Stimulated activated CD8-positive, alpha-beta memory T cell treated with anti-CD3 and anti-CD28 coated beads, Interleukin-7, amount 100 ng/mL, for 4 hours (primary cell): ENCODE results near the gene OAT.
"Not testable (repeated sequence)": the region's sequence is repeated elsewhere in the genome, so short reads cannot be mapped to it uniquely, and the experiment has no call there.

ENCODE experiments used
- DNase-seq, 2 donors: peaks; one replicate each; pipeline ENCODE4 v3.0.0-alpha.2; 2020; ENCODE audit warnings: low read depth in 2 of 2

OAT gene

GRCh38 chr10:124378881-124379471, 39.7 kb downstream of the OAT start:
- no peak for DNase-seq

- no peak for DNase-seq
Observed at GRCh38 chr10:124378271-124378670, 40.5 kb downstream of the OAT start.

- no peak for DNase-seq
Observed at GRCh38 chr10:124377101-124377500, 41.6 kb downstream of the OAT start.

- DNase-seq: no peak
Observed at GRCh38 chr10:124376411-124376810, 42.3 kb downstream of the OAT start.

GRCh38 chr10:124375691-124376090, 43.0 kb downstream of the OAT start:
- DNase-seq: no peak

GRCh38 chr10:124375353-124375614, 43.4 kb downstream of the OAT start:
- no peak for DNase-seq

- DNase-seq: no peak
Observed at GRCh38 chr10:124374535-124375352, 44.0 kb downstream of the OAT start.

- DNase-seq: no peak
Observed at GRCh38 chr10:124372899-124373298, 45.8 kb downstream of the OAT start.

- DNase-seq: no peak
Observed at GRCh38 chr10:124370426-124370825, 48.3 kb downstream of the OAT start.

GRCh38 chr10:124369986-124370385, 48.7 kb downstream of the OAT start:
- no peak for DNase-seq

GRCh38 chr10:124369533-124369932, 49.2 kb downstream of the OAT start:
- not testable (repeated sequence) for DNase-seq

GRCh38 chr10:124369066-124369465, 49.7 kb downstream of the OAT start:
- DNase-seq: no peak

- no peak for DNase-seq
Observed at GRCh38 chr10:124367936-124368335, 50.8 kb downstream of the OAT start.

GRCh38 chr10:124367414-124367813, 51.3 kb downstream of the OAT start:
- no peak for DNase-seq

- no peak for DNase-seq
Observed at GRCh38 chr10:124366825-124367224, 51.9 kb downstream of the OAT start.

GRCh38 chr10:124366343-124366742, 52.4 kb downstream of the OAT start:
- no peak for DNase-seq

- no peak for DNase-seq
Observed at GRCh38 chr10:124364674-124365073, 54.0 kb downstream of the OAT start.

GRCh38 chr10:124362568-124362967, 56.2 kb downstream of the OAT start:
- DNase-seq: no peak

- DNase-seq: no peak
Observed at GRCh38 chr10:124359336-124359832, 59.3 kb downstream of the OAT start.

- DNase-seq: no peak
Observed at GRCh38 chr10:124357561-124357885, 61.2 kb downstream of the OAT start.

GRCh38 chr10:124356701-124357560, 61.8 kb downstream of the OAT start:
- DNase-seq: no peak
